IMR-90 (cell line): ENCODE results near the gene KCTD16. TPM values are rescaled to one million over a fixed set of nuclear protein-coding genes. Genes with fewer than 3 reads are reported as not detected.

Experiments used
- ATAC-seq: fragments of 200-7000 bp; cut with Tn5 transposase; 2 replicates; pipeline ENCODE4 v1.9.1; 2020; ENCODE audit warnings: low read depth, mild to moderate bottlenecking, moderate library complexity
- BruUV-seq: library from RNA; stranded (reverse); fragments of 400-500 nt; replicated peaks from 2 replicates; lab custom pipeline; 2021; lab: Mats Ljungman, UMichigan
- CTCF ChIA-PET: fragments of 300-600 bp; formaldehyde crosslinking; extraction: SDS; loops from one replicate; lab custom pipeline; 2021; ENCODE audit warnings: antibody characterized with exemption; lab: Yijun Ruan, JAX
- POLR2A ChIA-PET: fragments of 300-600 bp; sonication (Branson Sonifier 250); formaldehyde crosslinking; loops from one replicate; lab custom pipeline; 2022; ENCODE audit warnings: antibody characterized with exemption; ENCODE audit not compliant: unreplicated experiment; lab: Charles Lee
- DNase-seq: peaks from one replicate; pipeline ENCODE4 v3.0.0; 2013
- H2AFZ ChIP-seq: replicated peaks from 2 replicates; pipeline ENCODE3; 2013; ENCODE audit warnings: low read length, mild to moderate bottlenecking; ENCODE audit not compliant: poor library complexity
- H2AK5ac ChIP-seq: 2 replicates; pipeline ENCODE4 v1.6.1; 2013; ENCODE audit warnings: low read depth, low read length, inconsistent platforms
- H2AK9ac ChIP-seq: replicated peaks from 2 replicates; pipeline ENCODE3; 2013; ENCODE audit warnings: mild to moderate bottlenecking, low read depth, low read length, moderate library complexity; ENCODE audit not compliant: poor library complexity
- H2BK120ac ChIP-seq: 2 replicates; pipeline ENCODE4 v1.6.1; 2013; ENCODE audit warnings: low read depth, low read length, inconsistent platforms
- H2BK15ac ChIP-seq: 3 replicates; pipeline ENCODE4 v1.6.1; 2013; ENCODE audit warnings: low read depth, low read length, inconsistent platforms
- H2BK20ac ChIP-seq: 2 replicates; pipeline ENCODE4 v1.6.1; 2013; ENCODE audit warnings: low read depth, mild to moderate bottlenecking, inconsistent platforms, low read length, moderate library complexity
- H2BK5ac ChIP-seq: 2 replicates; pipeline ENCODE4 v1.6.1; 2013; ENCODE audit warnings: mild to moderate bottlenecking, low read depth, low read length, inconsistent platforms; ENCODE audit not compliant: poor library complexity, severe bottlenecking
- H3K14ac ChIP-seq: replicated peaks from 2 replicates; pipeline ENCODE4 v1.6.1; 2013; ENCODE audit warnings: low read depth, low read length, inconsistent platforms
- H3K18ac ChIP-seq: 2 replicates; pipeline ENCODE4 v1.6.1; 2013; ENCODE audit warnings: low read depth, low read length, control low read depth
- H3K23ac ChIP-seq: 2 replicates; pipeline ENCODE4 v1.6.1; 2013; ENCODE audit warnings: low read depth, low read length, inconsistent platforms
- H3K27ac ChIP-seq: 2 replicates; pipeline ENCODE4 v1.5.1; 2013; ENCODE audit warnings: mild to moderate bottlenecking, control low read depth, low read length; ENCODE audit not compliant: insufficient read depth
- H3K27me3 ChIP-seq: 2 replicates; pipeline ENCODE4 v1.6.1; 2013; ENCODE audit warnings: low read length; ENCODE audit not compliant: control insufficient read depth, insufficient read depth
- H3K36me3 ChIP-seq: 2 replicates; pipeline ENCODE4 v1.6.1; 2013; ENCODE audit warnings: low read length, mixed read lengths; ENCODE audit not compliant: control insufficient read depth, insufficient read depth
- H3K4ac ChIP-seq: 2 replicates; pipeline ENCODE4 v1.6.1; 2013; ENCODE audit warnings: low read depth, low read length, inconsistent platforms
- H3K4me1 ChIP-seq: 2 replicates; pipeline ENCODE4 v1.6.1; 2013; ENCODE audit warnings: low read length, mixed read lengths; ENCODE audit not compliant: control insufficient read depth, insufficient read depth
- H3K4me2 ChIP-seq: 2 replicates; pipeline ENCODE4 v1.6.1; 2013; ENCODE audit warnings: low read depth, mild to moderate bottlenecking, control low read depth, low read length, moderate library complexity
- H3K4me3 ChIP-seq: 2 replicates; pipeline ENCODE4 v1.5.1; 2013; ENCODE audit warnings: low read depth, mild to moderate bottlenecking, control low read depth, low read length, moderate library complexity; ENCODE audit not compliant: insufficient read depth
- H3K56ac ChIP-seq: 2 replicates; pipeline ENCODE4 v1.6.1; 2013; ENCODE audit warnings: low read length, inconsistent platforms; ENCODE audit not compliant: insufficient read depth; ENCODE audit errors: extremely low read depth
- H3K79me1 ChIP-seq, 2 experiments: 2 replicates each; pipeline ENCODE4 v1.6.1; 2013; ENCODE audit warnings: low read length in 2 of 2, inconsistent platforms in 1 of 2, low read depth in 1 of 2
- H3K9ac ChIP-seq: 2 replicates; pipeline ENCODE4 v1.6.1; 2013; ENCODE audit warnings: low read depth, low read length, control low read depth
- H3K9me1 ChIP-seq: 2 replicates; pipeline ENCODE4 v1.6.1; 2013; ENCODE audit warnings: low read length, inconsistent platforms; ENCODE audit not compliant: insufficient read depth
- H3K9me3 ChIP-seq: 2 replicates; pipeline ENCODE4 v1.6.1; 2013; ENCODE audit warnings: low read length; ENCODE audit not compliant: control insufficient read depth, insufficient read depth
- H4K20me1 ChIP-seq: 2 replicates; pipeline ENCODE4 v1.6.1; 2013; ENCODE audit warnings: low read length, inconsistent platforms; ENCODE audit not compliant: insufficient read depth
- H4K5ac ChIP-seq: 2 replicates; pipeline ENCODE4 v1.6.1; 2013; ENCODE audit warnings: mild to moderate bottlenecking, low read depth, low read length, control low read depth
- H4K8ac ChIP-seq, 2 experiments: 2 replicates each; pipeline ENCODE4 v1.6.1; 2013; ENCODE audit warnings: low read depth in 2 of 2, low read length in 2 of 2, control low read depth in 1 of 2, inconsistent platforms in 1 of 2
- H4K91ac ChIP-seq: 2 replicates; pipeline ENCODE4 v1.6.1; 2013; ENCODE audit warnings: low read depth, low read length, inconsistent platforms; ENCODE audit not compliant: insufficient read depth
- BHLHE40 ChIP-seq: fragments of 150-350 bp; IDR thresholded peaks from 2 replicates; pipeline ENCODE4 v1.6.1; 2016; ENCODE audit warnings: mild to moderate bottlenecking, low read depth, low read length
- CEBPB ChIP-seq: IDR thresholded peaks from 2 replicates; pipeline ENCODE4 v1.6.1; 2012; ENCODE audit warnings: low read depth, low read length, improper control_type of control experiment
- CHD1 ChIP-seq: IDR thresholded peaks from 2 replicates; pipeline ENCODE4 v1.6.1; 2012; ENCODE audit warnings: low read depth, low read length, improper control_type of control experiment
- FOS ChIP-seq: fragments of 150-350 bp; IDR thresholded peaks from 2 replicates; pipeline ENCODE4 v1.6.1; 2016; ENCODE audit warnings: low read depth, low read length
- MAFK ChIP-seq: IDR thresholded peaks from 2 replicates; pipeline ENCODE4 v1.6.1; 2012; ENCODE audit warnings: low read depth, low read length, improper control_type of control experiment
- MAZ ChIP-seq: IDR thresholded peaks from 2 replicates; pipeline ENCODE4 v1.6.1; 2012; ENCODE audit warnings: low read depth, mild to moderate bottlenecking, low read length, improper control_type of control experiment, moderate library complexity, borderline replicate concordance
- MXI1 ChIP-seq: IDR thresholded peaks from 2 replicates; pipeline ENCODE4 v1.6.1; 2012; ENCODE audit warnings: low read depth, mild to moderate bottlenecking, low read length, moderate library complexity, borderline replicate concordance
- NFE2L2 ChIP-seq: fragments of 150-350 bp; IDR thresholded peaks from 2 replicates; pipeline ENCODE4 v1.6.1; 2016; ENCODE audit warnings: low read depth, mild to moderate bottlenecking, low read length
- POLR2A ChIP-seq: IDR thresholded peaks from 2 replicates; pipeline ENCODE4 v1.6.1; 2012; ENCODE audit warnings: mild to moderate bottlenecking, low read depth, low read length
- RAD21 ChIP-seq: IDR thresholded peaks from 2 replicates; pipeline ENCODE4 v1.6.1; 2012; ENCODE audit warnings: low read length, improper control_type of control experiment
- RCOR1 ChIP-seq: IDR thresholded peaks from 2 replicates; pipeline ENCODE4 v1.6.1; 2012; ENCODE audit warnings: mild to moderate bottlenecking, low read length, improper control_type of control experiment; ENCODE audit not compliant: insufficient replicate concordance
- RFX5 ChIP-seq: IDR thresholded peaks from 2 replicates; pipeline ENCODE4 v1.8.0; 2012; ENCODE audit warnings: low read depth, mild to moderate bottlenecking, low read length, moderate library complexity
- SMC3 ChIP-seq: fragments of 150-350 bp; IDR thresholded peaks from 2 replicates; pipeline ENCODE4 v1.6.1; 2016; ENCODE audit warnings: low read depth, mild to moderate bottlenecking, antibody characterized with exemption, low read length, moderate library complexity
- WGBS, 2 experiments: methylation state at CpG; one replicate each; pipeline versions ENCODE4 v1.1.5 to v1.1.7; 2013; ENCODE audit warnings: missing lambda C conversion rate in 2 of 2; ENCODE audit not compliant: insufficient read length in 1 of 2; ENCODE audit errors: extremely low coverage in 2 of 2; 5-methylcytosine and 5-hydroxymethylcytosine counted together
- dilution Hi-C: fragments of 300-500 bp; cut with HindIII; formaldehyde crosslinking; loops from one replicate; pipeline ENCODE4 v1.14.3; 2018; ENCODE audit warnings: low sequenced_read_pairs; ENCODE audit not compliant: unreplicated experiment
- in situ Hi-C: fragments of 300-500 bp; cut with MboI; formaldehyde crosslinking; loops from 3 replicates; pipeline ENCODE4 v1.14.3; 2019; ENCODE audit warnings: low sequenced_read_pairs, inconsistent platforms, mixed read lengths
- intact Hi-C: fragments of 100-400 bp; cut with micrococcal nuclease; formaldehyde crosslinking; loops from 2 replicates; pipeline ENCODE4 v1.10.0; 2022
- polyA plus RNA-seq, 3 experiments: library from polyadenylated mRNA; depleted of rRNA; stranded (reverse); fragments of >200 nt; gene quantifications; 2 replicates each; pipeline ENCODE4 v1.2.3, GENCODE V29; 2012; ENCODE audit warnings: low replicate concordance in 1 of 3
- total RNA-seq: library from RNA; depleted of rRNA; stranded (reverse); fragments of >200 nt; gene quantifications from 2 replicates; pipeline ENCODE4 v1.2.3, GENCODE V29; 2012
- TF ChIP-seq, protein P1 (sequence below): conservative IDR thresholded peaks from 2 replicates; pipeline ENCODE4 v1.5.1; 2012; ENCODE audit warnings: mild to moderate bottlenecking, low read depth, low read length, improper control_type of control experiment
- TF ChIP-seq, protein P2 (sequence below): fragments of 150-350 bp; IDR thresholded peaks from 2 replicates; pipeline ENCODE4 v1.6.1; 2016; ENCODE audit warnings: low read depth, mild to moderate bottlenecking, low read length, moderate library complexity, borderline replicate concordance
- TF ChIP-seq, protein P3 (sequence below): fragments of 150-350 bp; IDR thresholded peaks from 2 replicates; pipeline ENCODE4 v1.6.1; 2017; ENCODE audit warnings: mild to moderate bottlenecking, antibody characterized with exemption, low read length, low read depth

KCTD16 gene
- total and polyA plus RNA-seq, 2 of the 4 experiments (the other 2 are of a cell fraction): 0.43 to 1.1 TPM

DNA sequence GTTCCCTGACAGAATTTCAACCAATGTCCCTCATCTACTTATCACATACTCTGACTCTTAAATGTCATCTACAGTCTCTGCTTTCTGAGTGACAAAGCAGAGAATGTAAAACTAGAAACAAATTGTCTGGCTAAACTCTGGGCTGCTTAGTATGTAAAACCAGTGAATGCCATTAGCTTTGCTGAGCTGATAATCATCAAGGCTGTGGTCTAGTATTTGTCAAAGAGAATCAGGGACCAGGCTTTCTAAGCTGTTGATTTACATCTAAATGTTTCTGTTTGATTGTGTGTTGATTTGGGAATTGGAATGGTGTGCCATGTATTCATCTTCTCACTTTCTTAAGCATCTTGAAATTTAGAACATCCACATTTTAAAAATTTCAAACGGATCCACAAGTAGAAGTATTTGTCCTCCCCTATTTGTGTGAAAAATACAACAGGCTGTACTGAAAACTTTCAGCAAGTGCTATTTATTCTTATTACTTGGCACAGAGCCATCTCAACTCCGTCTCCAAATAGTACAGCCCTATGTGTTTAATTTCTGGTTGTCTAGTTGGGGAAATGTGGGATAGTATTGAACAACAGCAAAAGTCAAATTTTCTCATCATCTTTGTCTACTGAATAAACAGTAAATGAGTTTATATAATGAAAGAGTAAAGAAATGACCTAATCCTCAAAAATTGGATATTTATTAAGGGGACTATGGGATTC is 251.5 kb downstream of the KCTD16 start:
- WGBS, 2 experiments: no CpG with 5 or more reads among the region's 2 CpGs
- POLR2A ChIA-PET: no interaction called here
- H4K5ac ChIP-seq: no peak overlapping the region
- H2AK5ac ChIP-seq: no peak overlapping the region
- no peak overlapping the region for H2AFZ ChIP-seq
- H3K14ac ChIP-seq: no peak overlapping the region
- H3K27ac ChIP-seq: no peak overlapping the region
- no peak overlapping the region for H2BK120ac ChIP-seq
- no peak for DNase-seq
- no peak overlapping the region for H2BK20ac ChIP-seq
- H3K36me3 ChIP-seq: no peaks in the 10 kb centered on the region
- no peak overlapping the region for H2AK9ac ChIP-seq
- no peaks in the 10 kb centered on the region for H3K79me1 ChIP-seq
- no peaks in the 10 kb centered on the region for H3K27me3 ChIP-seq
- CTCF ChIA-PET: no interaction called here
- no peak overlapping the region for H3K4me3 ChIP-seq
- H3K9ac ChIP-seq: no peak overlapping the region
- H3K9me1 ChIP-seq: no peaks in the 10 kb centered on the region
- H2BK15ac ChIP-seq: no peak overlapping the region
- TF ChIP-seq MAZ (no peak), RAD21 (no peak), POLR2A (no peak), CEBPB (no peak), MXI1 (no peak), NFE2L2 (no peak), RFX5 (no peak), BHLHE40 (no peak), SMC3 (no peak), CHD1 (no peak), FOS (no peak), MAFK (no peak), RCOR1 (no peak)
- TF ChIP-seq, protein P1, sequence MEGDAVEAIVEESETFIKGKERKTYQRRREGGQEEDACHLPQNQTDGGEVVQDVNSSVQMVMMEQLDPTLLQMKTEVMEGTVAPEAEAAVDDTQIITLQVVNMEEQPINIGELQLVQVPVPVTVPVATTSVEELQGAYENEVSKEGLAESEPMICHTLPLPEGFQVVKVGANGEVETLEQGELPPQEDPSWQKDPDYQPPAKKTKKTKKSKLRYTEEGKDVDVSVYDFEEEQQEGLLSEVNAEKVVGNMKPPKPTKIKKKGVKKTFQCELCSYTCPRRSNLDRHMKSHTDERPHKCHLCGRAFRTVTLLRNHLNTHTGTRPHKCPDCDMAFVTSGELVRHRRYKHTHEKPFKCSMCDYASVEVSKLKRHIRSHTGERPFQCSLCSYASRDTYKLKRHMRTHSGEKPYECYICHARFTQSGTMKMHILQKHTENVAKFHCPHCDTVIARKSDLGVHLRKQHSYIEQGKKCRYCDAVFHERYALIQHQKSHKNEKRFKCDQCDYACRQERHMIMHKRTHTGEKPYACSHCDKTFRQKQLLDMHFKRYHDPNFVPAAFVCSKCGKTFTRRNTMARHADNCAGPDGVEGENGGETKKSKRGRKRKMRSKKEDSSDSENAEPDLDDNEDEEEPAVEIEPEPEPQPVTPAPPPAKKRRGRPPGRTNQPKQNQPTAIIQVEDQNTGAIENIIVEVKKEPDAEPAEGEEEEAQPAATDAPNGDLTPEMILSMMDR: no peak
- TF ChIP-seq, protein P2, sequence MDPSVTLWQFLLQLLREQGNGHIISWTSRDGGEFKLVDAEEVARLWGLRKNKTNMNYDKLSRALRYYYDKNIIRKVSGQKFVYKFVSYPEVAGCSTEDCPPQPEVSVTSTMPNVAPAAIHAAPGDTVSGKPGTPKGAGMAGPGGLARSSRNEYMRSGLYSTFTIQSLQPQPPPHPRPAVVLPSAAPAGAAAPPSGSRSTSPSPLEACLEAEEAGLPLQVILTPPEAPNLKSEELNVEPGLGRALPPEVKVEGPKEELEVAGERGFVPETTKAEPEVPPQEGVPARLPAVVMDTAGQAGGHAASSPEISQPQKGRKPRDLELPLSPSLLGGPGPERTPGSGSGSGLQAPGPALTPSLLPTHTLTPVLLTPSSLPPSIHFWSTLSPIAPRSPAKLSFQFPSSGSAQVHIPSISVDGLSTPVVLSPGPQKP: no peak
- TF ChIP-seq, protein P3, sequence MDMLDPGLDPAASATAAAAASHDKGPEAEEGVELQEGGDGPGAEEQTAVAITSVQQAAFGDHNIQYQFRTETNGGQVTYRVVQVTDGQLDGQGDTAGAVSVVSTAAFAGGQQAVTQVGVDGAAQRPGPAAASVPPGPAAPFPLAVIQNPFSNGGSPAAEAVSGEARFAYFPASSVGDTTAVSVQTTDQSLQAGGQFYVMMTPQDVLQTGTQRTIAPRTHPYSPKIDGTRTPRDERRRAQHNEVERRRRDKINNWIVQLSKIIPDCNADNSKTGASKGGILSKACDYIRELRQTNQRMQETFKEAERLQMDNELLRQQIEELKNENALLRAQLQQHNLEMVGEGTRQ: no peak
- H3K9me3 ChIP-seq: peaks cover 2% of the 10 kb centered on the region; the same call in 1 of the 2 replicates
- H3K4me1 ChIP-seq: no peaks in the 10 kb centered on the region
- no peaks in the 10 kb centered on the region for H4K20me1 ChIP-seq
- no peak overlapping the region for H3K4me2 ChIP-seq
- H3K18ac ChIP-seq: no peak overlapping the region
- no peak for ATAC-seq
- intact Hi-C loops: no loop called here
- no peak overlapping the region for H4K91ac ChIP-seq
- no peak overlapping the region for H3K4ac ChIP-seq
- no peak overlapping the region for H3K23ac ChIP-seq
- H2BK5ac ChIP-seq: no peak overlapping the region
- dilution Hi-C loops: no loop called here
- H3K56ac ChIP-seq: no peak overlapping the region
- H4K8ac ChIP-seq: no peak overlapping the region
- no TSS peak for BruUV-seq
- in situ Hi-C loops: no loop called here
